HepG2 (cell line): ENCODE data around the gene ANKRD55. TPM values are rescaled to one million over a fixed set of nuclear protein-coding genes. Genes with fewer than 3 reads are reported as not detected.
A peak's percentile ranks its signal among the peaks of the same experiment; 100 is the strongest.

Source experiments
- ATAC-seq: fragments of 200-7000 bp; cut with Tn5 transposase; 3 replicates; pipeline ENCODE4 v1.9.1; 2020; ENCODE audit warnings: mild to moderate bottlenecking, moderate library complexity
- BruUV-seq: library from RNA; stranded (reverse); fragments of 400-500 nt; replicated peaks from 2 replicates; lab custom pipeline; 2021; lab: Mats Ljungman, UMichigan
- CTCF ChIA-PET: fragments of 300-600 bp; formaldehyde crosslinking; extraction: SDS; loops from one replicate; lab custom pipeline; 2021; ENCODE audit warnings: low total read pairs, inconsistent platforms, low intra/inter-chr PET ratio; lab: Yijun Ruan, JAX
- POLR2A ChIA-PET: fragments of 350-600 bp; sonication (Branson Sonifier 250); formaldehyde crosslinking; loops from one replicate; lab custom pipeline; 2020; ENCODE audit warnings: antibody characterized with exemption, inconsistent platforms; lab: Yijun Ruan, JAX
- DNase-seq: peaks from one replicate; pipeline ENCODE4 v3.0.0-alpha.2; 2015; ENCODE audit warnings: low spot score
- FAIRE-seq: peaks from 3 replicates; lab custom pipeline; 2011; peaks lifted over from hg19 to GRCh38; lab: Jason Lieb, UNC
- H2AFZ ChIP-seq: one replicate; pipeline ENCODE4 v1.6.1; 2011; ENCODE audit warnings: low read length, inconsistent platforms
- H3K27ac ChIP-seq: fragments of 300-600 bp; 3 replicates; pipeline ENCODE4 v1.8.0; 2011; ENCODE audit warnings: mixed run types, mild to moderate bottlenecking, mixed read lengths, low read length, inconsistent platforms; ENCODE audit not compliant: insufficient read depth; ENCODE audit errors: extremely low read length
- H3K27me3 ChIP-seq, 2 experiments: fragments of 200-600 bp in 1 of 2; 2 replicates in 1 of 2; 3 replicates in 1 of 2; pipeline versions ENCODE4 v1.6.0 to v1.8.0; 2011; ENCODE audit warnings: low read length in 2 of 2, mild to moderate bottlenecking in 2 of 2, moderate library complexity in 2 of 2, inconsistent platforms in 1 of 2; ENCODE audit not compliant: insufficient read depth in 2 of 2, control insufficient read depth in 1 of 2
- H3K36me3 ChIP-seq, 2 experiments: fragments of 200-600 bp in 1 of 2; replicated peaks in 1 of 2; 2 replicates in 1 of 2; 3 replicates in 1 of 2; pipeline versions ENCODE4 v1.5.1 to v1.8.0; 2011; ENCODE audit warnings: low read length in 2 of 2, inconsistent platforms in 1 of 2; ENCODE audit not compliant: insufficient read depth in 2 of 2, control insufficient read depth in 1 of 2
- H3K4me1 ChIP-seq: 2 replicates; pipeline ENCODE4 v1.5.1; 2012; ENCODE audit warnings: low read length, inconsistent platforms; ENCODE audit not compliant: insufficient read depth
- H3K4me2 ChIP-seq: 2 replicates; pipeline ENCODE4 v1.6.0; 2011; ENCODE audit warnings: low read depth, low read length, inconsistent platforms
- H3K4me3 ChIP-seq, 3 experiments: fragments of 200-600 bp in 1 of 3; sonication (generic), shearing (Covaris generic) in 1 of 3; replicated peaks in 1 of 3; 2 replicates each; pipeline ENCODE4 v1.5.1; 2011 to 2016; ENCODE audit warnings: low read length in 3 of 3, inconsistent platforms in 2 of 3, low read depth in 2 of 3, mild to moderate bottlenecking in 2 of 3, control low read depth in 1 of 3, mixed read lengths in 1 of 3; ENCODE audit not compliant: insufficient read depth in 1 of 3
- H3K79me2 ChIP-seq: one replicate; pipeline ENCODE4 v1.6.1; 2011; ENCODE audit warnings: low read length, inconsistent platforms; ENCODE audit not compliant: insufficient read depth
- H3K9ac ChIP-seq: 2 replicates; pipeline ENCODE4 v1.6.0; 2011; ENCODE audit warnings: mild to moderate bottlenecking, low read depth, low read length, inconsistent platforms; ENCODE audit not compliant: insufficient read depth
- H3K9me3 ChIP-seq: 2 replicates; pipeline ENCODE4 v1.5.1; 2012; ENCODE audit warnings: mild to moderate bottlenecking, low read length
- H4K20me1 ChIP-seq: 2 replicates; pipeline ENCODE4 v1.6.0; 2011; ENCODE audit warnings: inconsistent platforms, mild to moderate bottlenecking, low read length, moderate library complexity; ENCODE audit not compliant: insufficient read depth
- ATF7 ChIP-seq, 2 experiments: fragments of 450-650 bp in 1 of 2; sonication (generic) in 1 of 2; formaldehyde crosslinking in 1 of 2; IDR thresholded peaks; 2 replicates each; pipeline versions ENCODE4 v1.4.0 to v1.6.1; 2016 to 2020; ENCODE audit warnings: antibody characterized with exemption in 1 of 2, mild to moderate bottlenecking in 1 of 2, missing genetic modification reagents in 1 of 2
- CBX2 ChIP-seq, 2 experiments: fragments of 200-600 bp in 1 of 2; sonication (generic); formaldehyde crosslinking in 1 of 2; IDR thresholded peaks; 2 replicates each; pipeline versions ENCODE4 v1.7.0 to v1.8.1; 2018 to 2022; ENCODE audit warnings: low read depth in 2 of 2, low read length in 1 of 2, mild to moderate bottlenecking in 1 of 2, missing genetic modification reagents in 1 of 2
- EED ChIP-seq: sonication (generic); formaldehyde crosslinking; IDR thresholded peaks from 2 replicates; pipeline ENCODE4 v1.5.0; 2020; ENCODE audit warnings: mild to moderate bottlenecking, missing genetic modification reagents
- JARID2 ChIP-seq: sonication (generic); formaldehyde crosslinking; IDR thresholded peaks from 2 replicates; pipeline ENCODE4 v1.8.1; 2023; ENCODE audit warnings: missing genetic modification reagents, inconsistent platforms; ENCODE audit not compliant: insufficient replicate concordance
- JDP2 ChIP-seq: sonication (generic); formaldehyde crosslinking; IDR thresholded peaks from 2 replicates; pipeline ENCODE4 v1.8.1; 2022; ENCODE audit warnings: missing genetic modification reagents, borderline replicate concordance
- MXI1 ChIP-seq: IDR thresholded peaks from 3 replicates; pipeline ENCODE4 v1.6.1; 2012; ENCODE audit warnings: low read depth, low read length, inconsistent platforms, borderline replicate concordance
- TAF1 ChIP-seq: sonication (generic); formaldehyde crosslinking; IDR thresholded peaks from 2 replicates; pipeline ENCODE4 v1.4.0; 2020; ENCODE audit warnings: missing genetic modification reagents
- YEATS4 ChIP-seq: sonication (generic); formaldehyde crosslinking; IDR thresholded peaks from 2 replicates; pipeline ENCODE4 v1.4.0; 2020; ENCODE audit warnings: missing genetic modification reagents, borderline replicate concordance
- ZBTB7A ChIP-seq: sonication (generic); formaldehyde crosslinking; IDR thresholded peaks from 2 replicates; pipeline ENCODE4 v1.8.0; 2022; ENCODE audit warnings: mild to moderate bottlenecking, missing genetic modification reagents
- ZNF205 ChIP-seq: IDR thresholded peaks from 2 replicates; pipeline ENCODE4 v1.6.1; 2018; ENCODE audit warnings: missing biosample characterization, missing genetic modification reagents
- ZNF430 ChIP-seq: sonication (generic); formaldehyde crosslinking; IDR thresholded peaks from 2 replicates; pipeline ENCODE4 v1.9.0; 2021; ENCODE audit warnings: mild to moderate bottlenecking, missing genetic modification reagents
- ZNF546 ChIP-seq: sonication (generic); formaldehyde crosslinking; conservative IDR thresholded peaks from 2 replicates; pipeline ENCODE4 v1.8.1; 2023; ENCODE audit warnings: mild to moderate bottlenecking, missing genetic modification reagents
- ZNF709 ChIP-seq: sonication (generic); formaldehyde crosslinking; IDR thresholded peaks from 2 replicates; pipeline ENCODE4 v1.5.0; 2020; ENCODE audit warnings: mild to moderate bottlenecking, missing genetic modification reagents
- ZNF788 ChIP-seq: sonication (generic); formaldehyde crosslinking; IDR thresholded peaks from 2 replicates; pipeline ENCODE4 v1.5.0; 2020; ENCODE audit warnings: mild to moderate bottlenecking, missing genetic modification reagents, borderline replicate concordance
- WGBS: methylation state at CpG from one replicate; pipeline ENCODE4 v1.1.6; 2017; ENCODE audit warnings: low lambda C conversion rate; 5-methylcytosine and 5-hydroxymethylcytosine counted together
- in situ Hi-C: cut with HindIII; loops from 2 replicates; pipeline ENCODE4 v1.10.0; 2017; ENCODE audit warnings: low pct_unique_long_range_greater_than_20kb; ENCODE audit not compliant: extremely low pct_ligation_motif_present
- intact Hi-C: fragments of 100-400 bp; cut with micrococcal nuclease; formaldehyde crosslinking; loops from one replicate; pipeline ENCODE4 v1.10.0; 2022; ENCODE audit not compliant: unreplicated experiment
- polyA plus RNA-seq, 8 experiments: library from polyadenylated mRNA; depleted of rRNA in 3 of 8; stranded (reverse) in 7 of 8; unstranded in 1 of 8; fragments of >200 nt; fragmentation: Illumina TruSeq in 4 of 8; extraction: Trizol in 4 of 8; gene quantifications; 2 replicates each; pipeline versions ENCODE4 v1.2.1 to v1.2.3, GENCODE V29; 2011 to 2016; ENCODE audit warnings: low read depth in 4 of 8, missing spikeins in 1 of 8, mixed read lengths in 1 of 8; ENCODE audit not compliant: insufficient read depth in 1 of 8
- total RNA-seq, 5 experiments: library from RNA; depleted of rRNA; stranded (reverse); fragments of >200 nt; fragmentation: Illumina TruSeq; extraction: Trizol; gene quantifications; 2 replicates each; pipeline ENCODE4 v1.2.3, GENCODE V29; 2016; ENCODE audit warnings: low read depth in 1 of 5

ANKRD55 gene
- total and polyA plus RNA-seq, 2 of the 13 experiments (the other 11 are each of a cell fraction or from before 2014, with no cell fraction given) = 0.11 to 0.28 TPM

DNA sequence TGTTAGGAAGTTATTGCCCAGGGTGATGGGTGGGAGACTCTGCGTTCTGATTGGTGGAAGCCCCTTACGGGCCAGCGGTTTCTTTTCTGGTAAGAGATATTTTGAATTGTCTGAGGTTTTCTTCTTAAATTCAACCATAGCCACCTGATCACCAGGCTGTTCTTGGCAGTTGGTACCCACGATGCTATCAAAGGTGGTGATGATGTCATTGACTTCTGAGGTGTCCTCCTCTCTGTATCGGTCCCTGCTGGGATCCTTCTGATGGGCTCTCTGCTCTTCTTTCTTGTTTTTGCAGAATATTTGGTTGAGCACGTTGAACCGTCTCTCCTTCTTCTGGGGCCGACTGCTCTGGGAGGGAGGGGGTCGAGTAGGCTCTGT, 121.7 kb downstream of the ANKRD55 start:
- H3K9me3 ChIP-seq = no peaks in the 10 kb centered on the region
- TF ChIP-seq JDP2 (CRISPR knock-in tag) (no peak), EED (CRISPR knock-in tag) (no peak), ZNF430 (CRISPR knock-in tag) (no peak), ZNF709 (CRISPR knock-in tag) (no peak), MXI1 (no peak), ATF7 (IDR thresholded peaks at IDR 0.05) (peak; percentile 75), ATF7 (CRISPR knock-in tag; IDR thresholded peaks at IDR 0.05) (no peak), ZNF788 (CRISPR knock-in tag) (no peak), ZBTB7A (no peak)
- TF ChIP-seq, all 625 proteins: peak for 1
- no peaks in the 10 kb centered on the region for H3K36me3 ChIP-seq
- no peak overlapping the region for H3K9ac ChIP-seq
- ATAC-seq = no peak
- no peak overlapping the region for H3K4me2 ChIP-seq
- H3K79me2 ChIP-seq = no peaks in the 10 kb centered on the region
- POLR2A ChIA-PET = no interaction called here
- no TSS peak for BruUV-seq
- H4K20me1 ChIP-seq = no peaks in the 10 kb centered on the region
- H3K27ac ChIP-seq = no peak overlapping the region
- no peak for DNase-seq
- no peak for FAIRE-seq
- WGBS = 89% methylated on average over 9 of the region's 9 CpGs
- H3K4me1 ChIP-seq = peaks cover 27% of the 10 kb centered on the region
- intact Hi-C loops (no loop called here), in situ Hi-C loops (no loop called here)
- no peaks in the 10 kb centered on the region for H3K27me3 ChIP-seq
- CTCF ChIA-PET = no interaction called here
- H3K4me3 ChIP-seq = no peak overlapping the region
- no peak overlapping the region for H2AFZ ChIP-seq

DNA sequence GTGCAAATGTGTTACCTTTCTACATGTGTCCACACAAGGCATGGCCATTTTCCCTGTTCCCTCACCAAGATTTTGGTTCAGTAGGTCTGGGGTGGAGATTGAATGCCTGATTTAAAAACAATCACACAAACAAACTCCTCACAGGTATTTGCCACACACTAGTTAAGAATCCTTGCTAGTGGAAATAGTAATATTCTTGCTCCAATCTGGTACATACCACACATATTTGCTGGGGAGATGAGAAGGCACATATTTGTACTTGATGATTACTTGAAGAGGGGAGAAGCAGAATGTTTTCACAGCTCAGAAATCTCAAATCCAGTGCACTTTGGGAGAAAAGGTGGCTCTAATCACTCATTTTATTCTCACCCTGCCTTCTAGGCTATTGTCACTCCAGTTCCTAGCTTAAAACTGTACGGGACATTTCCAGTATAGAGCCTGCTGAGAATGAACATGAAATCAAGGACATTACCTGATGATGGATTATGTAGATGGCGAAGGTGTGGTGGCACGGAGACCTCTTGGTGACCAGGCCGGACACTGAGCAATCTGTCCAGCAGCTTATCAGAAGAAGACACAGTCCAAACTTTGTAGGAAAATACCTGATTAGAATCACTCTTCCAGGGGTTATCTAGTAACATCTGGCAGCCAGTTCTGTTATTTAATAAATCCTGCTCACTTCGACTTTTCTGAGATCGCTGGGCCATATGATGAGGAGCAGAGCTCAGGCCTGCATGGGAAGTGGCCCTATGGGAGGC, 122.3 kb downstream of the ANKRD55 start:
- FAIRE-seq (no peak), ATAC-seq (no peak), DNase-seq (no peak)
- H4K20me1 ChIP-seq = no peaks in the 10 kb centered on the region
- BruUV-seq = no TSS peak
- ChIA-PET CTCF (no interaction called here), POLR2A (no interaction called here)
- peaks cover 27% of the 10 kb centered on the region for H3K4me1 ChIP-seq
- no peaks in the 10 kb centered on the region for H3K27me3 ChIP-seq
- no peak overlapping the region for H3K4me3 ChIP-seq
- 85% methylated on average over 6 of the region's 6 CpGs for WGBS
- in situ Hi-C loops (no loop called here), intact Hi-C loops (no loop called here)
- H3K4me2 ChIP-seq = no peak overlapping the region
- H3K9me3 ChIP-seq = no peaks in the 10 kb centered on the region
- no peaks in the 10 kb centered on the region for H3K36me3 ChIP-seq
- no peak overlapping the region for H3K27ac ChIP-seq
- no peak overlapping the region for H2AFZ ChIP-seq
- no peak for TF ChIP-seq ZNF546 (CRISPR knock-in tag)
- no peak for TF ChIP-seq TAF1 (CRISPR knock-in tag)
- no peak for TF ChIP-seq JARID2
- no peak for TF ChIP-seq ZNF205
- no peak for TF ChIP-seq YEATS4 (CRISPR knock-in tag)
- TF ChIP-seq CBX2 (IDR thresholded peaks at IDR 0.05; ENCODE audit: low read depth, low read length) = no peak
- TF ChIP-seq CBX2 (CRISPR knock-in tag; IDR thresholded peaks at IDR 0.05; ENCODE audit: low read depth) = no peak
- H3K9ac ChIP-seq = no peak overlapping the region
- H3K79me2 ChIP-seq = no peaks in the 10 kb centered on the region
